GM21423 (cell line): Measurements from ENCODE around the gene C1QTNF4.
"Not testable (repeated sequence)": the region's sequence is repeated elsewhere in the genome, so short reads cannot be mapped to it uniquely, and the experiment has no call there.

Experiments used
- ATAC-seq: cut with Tn5 transposase; IDR thresholded peaks from one replicate; pipeline ENCODE4 v1.9.1; 2021; ENCODE audit warnings: mild to moderate bottlenecking, moderate library complexity; ENCODE audit not compliant: unreplicated experiment

Gene C1QTNF4

DNA sequence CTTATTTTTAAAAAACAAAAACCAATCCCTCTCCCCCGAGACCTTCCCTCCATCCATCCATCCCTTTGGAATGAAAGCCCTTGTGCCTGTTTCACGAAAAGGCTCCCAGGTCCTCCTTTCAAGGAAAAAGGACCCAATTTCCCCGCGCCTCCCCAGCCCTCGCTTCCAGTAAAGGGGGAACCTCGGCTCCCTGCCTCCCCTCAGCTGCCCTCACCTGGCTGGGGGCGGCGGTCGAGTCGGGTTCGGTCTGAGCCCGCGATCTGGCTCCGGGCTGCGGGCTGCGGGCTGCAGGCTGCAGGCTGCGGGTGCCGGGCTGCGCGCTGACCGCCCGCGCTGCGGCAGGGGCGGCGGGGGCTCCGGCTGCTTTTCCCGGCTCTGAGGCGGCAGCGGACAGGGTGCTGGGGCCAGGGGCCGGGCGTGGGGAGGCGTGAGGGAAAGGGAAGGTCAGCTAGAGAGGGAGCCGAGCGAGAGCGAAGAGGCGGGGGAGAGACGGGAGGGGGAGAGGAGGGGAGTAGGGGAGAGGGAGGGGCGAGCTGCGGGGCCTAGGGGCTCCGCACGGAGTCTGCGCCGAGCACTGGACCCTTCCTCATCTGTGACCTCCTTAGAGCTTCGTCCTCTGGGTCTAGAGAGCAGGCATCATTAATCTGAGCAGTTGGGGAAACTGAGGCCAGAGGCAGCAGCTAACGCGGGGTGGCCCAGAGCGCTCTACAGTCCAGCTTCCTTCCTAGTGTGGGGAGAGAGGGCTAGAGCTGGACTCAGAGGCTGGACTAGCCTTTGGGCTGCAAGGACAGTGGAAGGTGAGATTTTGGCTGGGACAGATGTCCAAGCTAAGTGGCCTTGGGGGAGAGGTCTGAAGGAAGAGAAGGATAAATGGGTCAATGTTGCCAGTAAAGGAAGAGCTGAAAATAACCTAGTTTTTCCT lies at the start of gene C1QTNF4:
C1QTNF4 (minus strand) TSS at position 478 of the 922 bp plus-strand sequence. CDS start 3,601 bp downstream, outside the sequence.
- no peak for ATAC-seq

DNA sequence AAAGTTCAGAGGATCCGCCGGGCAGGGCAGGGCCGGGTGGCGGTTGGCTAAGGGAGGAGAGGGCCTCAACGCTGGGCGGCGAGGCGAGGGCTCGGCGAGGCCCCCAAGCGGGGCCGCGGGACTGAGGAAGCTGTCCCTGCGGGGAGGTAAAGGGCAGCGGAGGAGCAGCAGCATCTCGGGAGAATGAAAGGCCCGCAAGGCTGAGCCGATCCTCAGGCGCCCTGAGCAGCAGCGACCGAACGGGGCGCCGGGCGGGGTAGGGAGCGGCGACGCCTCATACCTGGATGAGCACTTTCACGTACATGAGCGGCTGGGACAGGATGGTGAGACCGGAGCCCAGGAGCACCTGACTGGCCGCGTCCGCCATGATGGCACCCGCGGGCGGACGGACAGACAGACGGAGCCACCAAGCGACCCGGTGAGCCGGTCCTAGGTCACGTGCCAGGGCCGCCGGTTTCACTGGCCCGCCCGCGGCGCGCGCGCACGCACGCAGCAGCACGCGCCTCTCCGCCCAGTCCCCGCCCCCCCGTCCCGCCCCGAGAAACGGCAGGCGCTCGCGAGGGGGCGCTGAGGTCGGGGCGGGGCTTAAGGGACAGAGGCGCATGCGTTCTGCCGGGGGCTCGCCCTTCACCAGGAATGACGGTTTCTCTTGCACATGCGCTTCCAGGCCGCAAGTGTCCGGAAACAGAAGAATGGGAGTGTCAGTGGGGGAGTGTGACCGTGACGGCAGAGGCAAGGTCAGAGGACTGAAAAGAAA lies 48.1 kb upstream of the C1QTNF4 start, which contains the start of gene MTCH2:
MTCH2 (minus strand) TSS at position 461 of the 757 bp plus-strand sequence; CDS start at position 367, 94 bp downstream.
- ATAC-seq: peak; percentile 85

DNA sequence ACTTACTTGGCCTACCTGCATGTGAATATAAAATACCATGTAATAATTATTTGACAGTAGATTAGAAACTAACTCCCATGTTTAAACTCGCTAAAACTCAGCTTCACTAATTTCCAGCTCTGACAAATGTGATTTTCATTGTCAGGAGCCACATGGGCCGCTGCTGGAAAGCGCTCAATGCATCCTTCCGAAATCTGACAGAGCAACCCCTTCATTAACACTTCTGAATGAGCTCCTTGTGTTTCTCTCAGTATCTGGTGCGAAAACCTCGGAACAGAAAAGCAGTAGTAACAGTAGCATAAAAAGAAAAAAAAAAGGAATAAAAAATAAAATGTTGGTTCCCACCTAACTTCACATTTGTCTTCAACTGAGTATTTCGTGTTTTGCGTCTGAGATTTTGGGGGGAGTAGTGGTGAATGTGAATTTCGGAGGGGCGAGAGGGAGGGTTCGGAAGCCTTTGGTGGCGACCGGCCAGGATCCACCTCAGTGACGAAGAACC lies 47.4 kb upstream of the C1QTNF4 start:
- ATAC-seq: no peak

DNA sequence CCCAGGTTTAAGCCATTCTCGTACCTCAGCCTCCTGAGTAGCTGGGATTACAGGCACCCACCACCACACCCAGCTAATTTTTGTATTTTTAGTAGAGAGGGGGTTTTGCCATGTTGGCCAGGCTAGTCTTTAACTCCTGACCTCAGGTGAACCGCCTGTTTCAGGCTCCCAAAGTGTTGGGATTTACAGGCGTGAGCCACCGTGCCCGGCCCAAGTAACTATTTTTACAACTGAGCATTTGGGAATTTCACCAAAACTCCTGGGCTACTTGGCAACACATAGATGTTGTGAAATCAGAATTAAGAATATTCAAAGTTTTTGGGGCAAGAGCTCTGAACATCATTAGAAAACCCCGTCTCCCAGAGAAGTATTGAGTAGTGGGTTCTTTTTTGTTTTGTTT lies 46.3 kb upstream of the C1QTNF4 start:
- ATAC-seq: not testable (repeated sequence)

DNA sequence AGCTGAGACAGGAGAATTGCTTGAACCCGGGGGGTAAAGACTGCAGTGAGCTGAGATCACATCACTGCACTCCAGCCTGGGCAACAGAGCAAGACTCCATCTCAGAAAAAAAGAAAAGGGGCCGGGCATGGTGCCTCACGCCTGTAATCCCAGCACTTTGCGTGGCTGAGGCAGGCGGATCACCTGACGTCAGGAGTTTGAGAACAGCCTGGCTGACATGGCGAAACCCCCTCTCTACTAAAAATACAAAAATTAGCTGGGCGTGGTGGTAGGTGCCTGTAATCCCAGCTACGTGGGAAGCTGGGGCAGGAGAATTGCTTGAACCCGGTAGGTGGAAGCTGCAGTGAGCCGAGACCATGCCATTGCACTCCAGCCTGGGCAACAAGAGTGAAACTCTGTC lies 42.1 kb upstream of the C1QTNF4 start:
- ATAC-seq: not testable (repeated sequence)

DNA sequence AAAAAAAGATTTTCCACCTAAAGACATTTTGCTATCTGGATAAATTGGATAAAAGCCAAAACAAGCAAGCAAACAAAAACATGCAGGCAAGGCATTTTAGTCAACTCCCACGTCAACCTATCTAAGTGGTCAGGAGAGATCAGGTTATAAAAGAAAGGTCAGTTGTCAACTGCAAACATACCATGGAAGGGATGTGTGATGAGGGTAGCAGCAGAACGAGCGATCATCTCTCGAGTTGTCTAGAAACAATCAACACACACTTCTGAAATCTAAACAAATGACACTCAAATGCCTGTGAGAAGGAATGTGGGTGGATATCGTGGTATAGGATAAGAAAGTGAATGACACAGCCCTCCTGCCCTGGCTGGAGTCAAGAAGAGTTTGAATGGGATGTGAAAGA lies 37.3 kb upstream of the C1QTNF4 start:
- no peak for ATAC-seq

DNA sequence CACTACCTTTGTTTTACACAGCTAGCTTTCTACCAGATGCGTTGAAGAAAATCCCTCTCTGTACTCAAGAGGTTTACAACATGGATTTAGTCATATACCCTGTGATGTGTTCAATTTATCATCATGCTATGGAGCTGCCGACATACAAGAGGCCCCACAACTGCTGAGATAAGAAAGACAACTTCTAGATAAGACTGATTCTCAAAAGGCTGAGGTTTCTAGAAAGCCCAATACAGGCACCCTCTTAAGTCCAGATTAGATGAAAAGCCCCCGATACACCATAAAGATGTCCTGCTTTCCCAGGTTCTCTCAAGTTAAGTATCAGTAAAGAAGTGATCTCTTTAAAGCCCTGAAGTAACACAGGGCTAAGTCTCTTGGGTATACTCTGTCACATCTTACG lies 33.8 kb upstream of the C1QTNF4 start:
- ATAC-seq: no peak

DNA sequence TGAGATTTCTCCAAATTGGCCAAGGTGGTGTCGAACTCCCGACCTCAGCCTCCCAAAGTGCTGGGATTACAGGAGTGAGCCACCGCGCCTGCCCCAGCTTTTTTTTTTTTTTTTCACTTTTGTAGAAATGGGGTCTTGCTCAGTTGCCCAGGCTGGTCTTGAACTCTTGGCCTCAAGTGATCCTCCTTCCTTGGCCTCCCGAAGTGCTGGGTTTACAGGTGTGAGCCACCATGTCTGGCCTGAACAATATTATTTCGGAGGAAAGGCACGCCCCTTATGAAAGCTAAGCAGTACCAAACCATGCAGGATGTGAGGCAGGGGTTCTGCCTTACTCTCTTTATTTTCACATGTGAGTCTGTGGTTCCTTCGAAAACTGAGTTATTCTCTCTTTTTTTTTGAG lies 32.0 kb upstream of the C1QTNF4 start:
- no peak for ATAC-seq

DNA sequence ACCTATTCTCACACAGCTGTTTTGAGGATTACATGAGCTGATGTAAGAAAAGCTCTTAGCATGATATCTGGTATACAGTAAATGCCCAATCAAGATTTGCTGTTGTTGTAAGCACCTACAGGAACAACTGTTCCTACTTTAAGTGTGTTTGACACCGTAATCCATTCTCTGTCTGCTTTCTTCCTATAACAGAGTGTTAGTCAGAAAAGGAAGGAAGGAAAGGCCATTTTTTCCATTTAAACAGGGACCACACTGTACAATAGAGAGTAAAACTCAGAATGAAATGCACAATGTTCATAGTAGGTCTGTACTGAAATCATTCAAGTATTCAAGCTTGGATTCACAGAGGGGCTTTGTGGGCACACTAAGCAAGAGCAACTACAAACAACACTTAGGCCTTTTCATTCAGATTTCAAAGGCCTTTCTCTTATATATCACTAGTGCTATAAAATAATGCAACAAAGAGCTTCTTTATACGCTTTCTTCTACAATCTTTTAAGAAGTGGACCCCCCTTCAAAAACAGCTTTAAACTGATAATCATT lies 26.7 kb upstream of the C1QTNF4 start:
- ATAC-seq: no peak

DNA sequence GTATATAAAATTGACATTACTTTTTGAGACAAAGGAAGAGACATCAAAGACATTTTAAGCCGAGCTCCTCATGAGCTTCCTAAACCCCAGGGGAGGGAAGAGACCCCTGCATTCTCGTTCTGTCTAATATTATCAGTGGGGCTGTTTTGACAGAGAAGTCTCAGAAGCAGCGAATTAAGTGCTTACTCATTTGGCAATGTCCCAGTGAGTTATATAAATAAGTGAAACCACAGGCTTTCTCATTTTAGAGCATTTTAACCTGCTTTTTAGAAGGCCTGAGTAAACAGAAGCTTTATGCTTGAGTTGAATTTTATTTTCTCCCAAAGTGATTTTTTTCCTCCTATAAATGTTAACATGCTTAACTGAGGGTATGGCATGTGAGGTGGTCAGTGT lies 23.2 kb upstream of the C1QTNF4 start:
- ATAC-seq: no peak

DNA sequence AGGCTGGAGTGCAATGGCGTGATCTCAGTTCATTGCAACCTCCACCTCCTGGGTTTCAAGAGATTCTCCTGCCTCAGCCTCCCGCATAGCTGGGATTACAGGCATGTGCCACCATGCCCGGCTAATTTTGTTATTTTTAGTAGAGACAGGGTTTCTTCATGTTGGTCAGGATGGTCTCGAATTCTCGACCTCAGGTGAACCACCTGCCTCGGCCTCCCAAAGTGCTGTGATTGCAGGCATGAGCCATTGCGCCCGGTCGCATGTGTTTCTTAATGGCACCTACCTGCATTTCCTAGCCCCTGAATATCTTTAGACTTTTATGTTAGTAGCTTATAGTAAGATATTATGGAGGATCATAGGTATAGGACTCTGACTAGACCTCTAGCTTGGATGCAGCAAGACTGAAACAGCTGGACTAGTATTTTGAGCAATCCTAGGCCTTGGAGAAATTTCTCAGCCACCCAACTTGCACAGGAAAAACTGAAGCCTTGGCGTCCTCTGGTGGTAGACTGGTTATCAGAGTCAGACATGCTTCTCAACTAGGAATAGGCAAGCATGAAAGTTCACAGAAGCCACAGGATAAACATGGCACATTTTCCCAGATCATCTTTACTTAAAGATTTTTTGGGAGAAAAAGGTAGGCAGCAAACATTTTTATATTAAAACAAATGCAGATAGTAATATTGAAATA lies 22.7 kb upstream of the C1QTNF4 start:
- no peak for ATAC-seq

DNA sequence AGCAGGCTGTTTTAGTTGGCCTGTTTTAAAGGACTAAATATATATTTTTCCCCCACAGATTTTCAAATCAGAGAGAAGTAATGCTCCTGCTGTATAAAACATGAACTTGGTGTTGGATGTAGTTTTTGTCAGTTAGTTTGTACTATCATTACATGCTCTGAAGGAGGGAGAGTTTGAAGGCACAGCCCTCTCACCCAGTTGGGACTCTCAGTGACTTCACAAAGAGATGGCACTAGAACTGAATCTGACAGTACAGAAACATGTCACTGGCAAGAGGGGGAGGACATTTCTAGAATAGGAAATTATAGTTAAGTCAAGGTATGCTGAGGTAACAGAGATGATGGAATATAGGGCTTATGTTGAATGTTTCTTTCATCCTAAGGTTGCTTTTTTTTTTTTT lies 21.0 kb upstream of the C1QTNF4 start:
- no peak for ATAC-seq

DNA sequence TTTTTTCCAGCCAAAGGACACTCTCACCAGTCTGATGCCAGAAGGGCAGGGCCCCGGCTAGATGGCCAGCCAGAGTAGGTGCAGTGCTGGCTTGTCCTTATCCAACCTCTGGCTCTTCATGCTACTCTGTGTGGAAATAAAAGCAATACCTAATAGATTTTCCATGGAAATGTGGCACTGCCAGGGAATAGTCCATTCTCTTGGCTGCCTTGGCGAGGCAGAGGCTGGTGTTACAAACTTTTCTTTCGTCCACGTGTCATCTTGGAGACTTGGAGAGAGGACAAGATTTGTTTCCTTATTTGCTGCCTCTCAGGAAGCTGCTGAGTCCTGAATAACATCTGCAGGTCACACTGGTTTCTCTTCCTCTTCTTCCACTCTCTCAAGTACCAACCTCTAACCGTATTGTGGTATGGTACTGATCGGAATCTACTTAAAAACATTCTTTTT lies 17.2 kb upstream of the C1QTNF4 start:
- ATAC-seq: peak; percentile 86

DNA sequence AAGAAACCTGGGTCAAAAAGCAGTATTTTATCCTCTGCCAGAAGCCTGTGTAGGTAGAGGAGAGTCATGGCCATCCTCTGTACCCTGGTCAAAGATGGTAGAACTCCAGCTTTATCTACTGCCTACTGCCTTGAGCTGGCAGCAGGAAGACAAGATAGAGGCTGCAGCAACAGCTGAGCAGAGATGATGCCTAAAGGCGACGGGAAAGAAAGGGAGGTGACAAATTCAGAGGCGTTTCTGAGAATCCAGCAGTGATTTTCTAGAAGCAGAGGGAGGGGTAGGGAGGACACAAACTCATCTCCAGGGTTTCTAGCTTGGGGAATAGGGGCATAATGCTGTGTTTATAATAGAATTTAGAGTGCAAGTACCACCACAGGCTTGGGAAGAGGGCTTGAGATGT lies 15.5 kb upstream of the C1QTNF4 start:
- ATAC-seq: no peak

DNA sequence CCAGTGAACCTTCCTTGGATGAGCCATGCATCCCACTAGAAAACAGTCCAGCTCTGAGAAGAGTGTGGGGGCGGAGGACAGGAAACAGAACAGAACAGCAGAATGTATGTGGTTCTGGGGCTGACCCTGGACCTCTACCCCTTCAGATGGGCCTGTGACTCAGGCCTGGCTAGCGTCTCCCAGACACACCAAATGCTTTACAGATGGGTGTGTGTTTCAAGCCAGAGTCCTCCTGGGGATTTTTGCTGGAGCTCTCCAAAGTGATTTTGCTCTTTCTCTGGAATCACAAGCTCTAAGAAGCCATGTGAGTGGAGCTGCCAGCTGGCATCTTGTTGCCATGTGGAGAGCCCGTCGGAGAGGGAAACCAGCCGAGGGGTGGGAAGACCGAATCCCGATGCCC lies 13.2 kb upstream of the C1QTNF4 start:
- ATAC-seq: no peak

DNA sequence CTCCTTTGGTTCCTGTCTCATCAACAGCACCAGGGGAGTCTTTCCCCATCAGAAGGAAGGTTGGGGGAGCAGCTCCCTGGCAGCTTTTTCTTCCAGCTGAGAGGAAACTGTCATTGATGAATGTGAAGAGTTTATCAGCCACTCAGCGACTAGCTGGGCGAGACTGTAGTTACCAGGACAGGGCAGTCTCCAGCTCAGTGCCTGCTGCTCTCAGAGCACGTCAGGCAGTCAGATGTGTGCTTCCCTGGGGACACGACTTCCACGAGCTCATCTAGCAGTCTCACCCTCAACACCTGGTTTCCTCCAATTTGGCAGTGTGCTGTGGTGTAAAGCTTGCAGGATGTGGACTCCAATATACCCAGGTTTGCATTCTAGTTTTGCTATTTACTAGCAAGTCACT lies 12.5 kb upstream of the C1QTNF4 start:
- ATAC-seq: no peak

DNA sequence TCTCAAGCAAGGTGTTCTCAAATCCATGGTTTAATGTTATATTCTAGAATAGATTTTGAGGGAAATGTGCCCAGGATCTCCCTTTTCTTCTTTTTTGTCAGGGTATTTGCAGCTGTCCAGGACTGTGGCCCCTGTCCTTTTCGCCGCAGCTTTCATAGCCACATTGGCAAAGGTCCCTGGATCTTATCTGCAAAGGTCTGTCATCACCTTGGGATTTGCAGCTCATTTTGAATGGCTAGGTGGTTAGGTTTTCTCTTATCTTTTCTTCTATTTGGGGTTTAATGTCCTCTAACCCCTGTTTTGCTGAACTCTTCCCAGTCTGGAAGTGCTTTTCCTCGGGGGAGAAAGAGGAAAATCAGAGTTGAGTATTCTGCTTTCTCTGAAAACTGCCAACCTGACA lies 11.7 kb upstream of the C1QTNF4 start:
- ATAC-seq: no peak

DNA sequence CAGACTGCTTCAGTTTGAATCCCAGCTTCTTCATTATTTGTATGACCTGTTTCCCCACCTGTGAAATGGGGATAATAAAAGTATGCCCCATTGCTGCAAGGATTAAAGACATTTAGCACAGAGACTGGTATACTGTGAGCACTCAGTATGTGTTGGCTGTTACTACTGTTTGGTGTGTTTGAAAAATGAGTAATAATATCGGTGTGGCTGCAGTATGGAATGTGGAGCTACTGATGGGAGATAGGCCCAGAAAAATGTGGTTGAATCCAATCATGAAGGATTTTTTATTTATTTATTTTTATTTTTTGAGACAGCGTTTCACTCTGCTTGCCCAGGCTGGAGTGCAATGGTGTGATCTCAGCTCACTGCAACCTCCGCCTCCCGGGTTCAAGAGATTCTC lies 9.1 kb upstream of the C1QTNF4 start:
- ATAC-seq: no peak

DNA sequence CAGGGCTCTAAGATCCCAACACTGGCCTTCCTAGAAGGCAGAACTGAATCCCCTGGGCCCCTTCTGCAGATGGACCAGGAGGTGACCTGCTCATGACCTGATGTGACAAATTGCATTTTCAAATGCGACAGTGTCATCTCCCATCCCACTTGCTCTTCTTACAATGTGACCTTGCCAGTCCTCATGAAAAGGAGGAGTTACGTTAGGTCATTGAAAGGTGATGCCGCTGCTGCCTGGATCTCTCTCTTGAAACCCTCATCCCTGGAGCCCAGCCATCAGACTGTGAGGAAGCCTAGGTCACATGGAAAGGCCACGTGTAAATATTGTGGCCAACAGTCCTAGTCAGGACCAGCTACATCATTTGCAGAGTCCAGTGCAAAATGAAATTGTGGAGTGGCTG lies 5.7 kb upstream of the C1QTNF4 start:
- no peak for ATAC-seq

DNA sequence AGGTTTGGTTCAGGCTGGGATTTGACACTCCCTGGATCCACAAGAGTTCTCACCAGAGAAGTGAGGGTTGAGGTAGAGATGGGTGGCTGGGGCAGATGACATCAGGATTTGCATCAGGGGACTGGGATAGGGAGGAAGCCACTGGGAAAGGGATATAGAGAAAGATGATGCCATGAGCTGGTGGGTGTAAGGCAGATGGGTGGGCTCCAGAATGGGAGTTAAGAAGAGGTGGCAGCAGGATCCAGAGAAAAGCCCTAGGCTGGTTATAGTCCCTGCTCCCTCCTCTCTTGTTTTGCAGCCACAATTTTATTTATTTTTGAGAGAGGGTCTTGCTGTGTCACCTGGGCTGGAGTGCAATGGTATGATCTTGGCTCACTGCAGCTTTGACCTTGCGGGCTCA lies 1.8 kb upstream of the C1QTNF4 start:
- no peak for ATAC-seq

DNA sequence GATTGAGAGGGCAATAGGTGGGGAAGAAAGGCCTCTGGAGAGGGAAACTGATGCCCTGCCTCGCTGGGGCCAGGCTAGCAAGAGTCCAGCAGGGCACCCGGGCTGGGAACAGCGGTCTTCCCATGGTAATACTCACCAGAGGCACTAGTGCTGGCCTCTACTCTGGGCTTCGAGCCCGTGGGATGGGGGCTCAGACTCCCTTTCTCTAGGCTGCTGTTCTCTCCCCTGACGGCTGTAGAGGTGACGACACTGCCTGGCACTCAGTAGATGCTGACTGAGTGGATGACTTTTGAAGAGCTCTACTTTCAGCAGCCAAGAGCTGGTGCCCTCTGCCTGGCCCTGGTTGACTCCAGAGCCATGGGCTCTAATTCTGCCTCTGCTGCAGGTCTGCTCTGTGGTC lies 818 bp upstream of the C1QTNF4 start:
- no peak for ATAC-seq
